ENCODE measurements around the gene LLGL2. TPM values are rescaled to one million over a fixed set of nuclear protein-coding genes. Genes with fewer than 3 reads are reported as not detected.

LLGL2 gene
- total and polyA plus RNA-seq, 7 donors: 1.4 to 3.3 (median 1.5) TPM

- intact Hi-C loops (cut with DNase I): no loop called here
- DNase-seq: no peak
- H3K27me3 ChIP-seq (ENCODE audit: insufficient read depth in 3 of 3, low read length in 2 of 3): peaks cover 0 to 1% (median 0%) of the 10 kb centered on the region in 3 donors
- no peaks in the 10 kb centered on the region for H3K4me1 ChIP-seq
- WGBS, 3 donors: 81 to 93% (median 83%) methylated on average over 5 of the region's 5 CpGs
- no peak overlapping the region for H3K4me3 ChIP-seq
- H3K9me3 ChIP-seq: no peaks in the 10 kb centered on the region
- ATAC-seq: no peak
- no peak overlapping the region for H3K27ac ChIP-seq
- TF ChIP-seq CTCF (IDR thresholded peaks at IDR 0.05): no peak
- no peaks in the 10 kb centered on the region for H3K36me3 ChIP-seq (ENCODE audit: insufficient read depth in 1 of 2, low read depth in 1 of 2)
Observed at GRCh38 chr17:75566834-75567233, 41.3 kb downstream of the LLGL2 start.

DNA sequence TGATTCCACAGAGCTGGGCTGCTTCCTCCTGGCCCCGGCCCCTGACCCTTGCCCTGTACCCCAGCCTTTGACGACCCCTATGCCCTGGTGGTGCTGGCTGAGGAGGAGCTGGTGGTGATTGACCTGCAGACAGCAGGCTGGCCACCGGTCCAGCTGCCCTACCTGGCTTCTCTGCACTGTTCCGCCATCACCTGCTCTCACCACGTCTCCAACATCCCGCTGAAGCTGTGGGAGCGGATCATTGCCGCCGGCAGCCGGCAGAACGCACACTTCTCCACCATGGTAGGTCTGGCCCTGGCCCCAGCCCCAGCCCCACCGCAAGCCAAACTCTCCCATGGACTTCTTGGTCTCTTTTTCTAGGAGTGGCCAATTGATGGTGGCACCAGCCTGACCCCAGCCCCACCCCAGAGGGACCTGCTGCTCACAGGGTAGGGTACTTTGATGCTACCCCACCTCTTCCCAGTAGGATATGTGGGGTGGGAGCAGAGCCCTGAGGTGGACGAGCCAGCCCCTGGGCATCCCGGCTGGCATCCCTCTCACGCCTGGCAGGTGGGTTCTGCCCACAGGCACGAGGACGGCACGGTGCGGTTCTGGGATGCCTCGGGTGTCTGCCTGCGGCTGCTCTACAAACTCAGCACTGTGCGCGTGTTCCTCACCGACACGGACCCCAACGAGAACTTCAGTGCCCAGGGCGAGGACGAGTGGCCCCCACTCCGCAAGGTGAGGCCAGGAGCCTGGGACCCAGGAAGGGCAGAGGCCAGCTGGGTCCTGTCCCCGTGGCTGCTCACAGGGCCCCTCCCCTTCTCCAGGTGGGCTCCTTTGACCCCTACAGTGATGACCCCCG, 43.1 kb downstream of the LLGL2 start:
- no peak for ATAC-seq
- no peak for TF ChIP-seq CTCF (IDR thresholded peaks at IDR 0.05)
- Histone ChIP-seq H3K36me3 (ENCODE audit: insufficient read depth in 1 of 2, low read depth in 1 of 2) (no peaks in the 10 kb centered on the region), H3K27ac (no peak overlapping the region), H3K4me3 (no peak overlapping the region), H3K4me1 (no peaks in the 10 kb centered on the region), H3K9me3 (no peaks in the 10 kb centered on the region), H3K27me3 (ENCODE audit: insufficient read depth in 3 of 3, low read length in 2 of 3) (peaks cover 0 to 1% (median 0%) of the 10 kb centered on the region in 3 donors)
- intact Hi-C loops (cut with DNase I): no loop called here
- 91% methylated on average over 28 to 31 of the region's 31 CpGs for WGBS, 3 donors
- no peak for DNase-seq

GRCh38 chr17:75570034-75570676, 44.7 kb downstream of the LLGL2 start:
- Histone ChIP-seq H3K4me1 (no peaks in the 10 kb centered on the region), H3K27me3 (ENCODE audit: insufficient read depth in 3 of 3, low read length in 2 of 3) (peaks cover 0 to under 1% (median 0%) of the 10 kb centered on the region in 3 donors), H3K9me3 (no peaks in the 10 kb centered on the region), H3K36me3 (ENCODE audit: insufficient read depth in 1 of 2, low read depth in 1 of 2) (no peaks in the 10 kb centered on the region), H3K27ac (no peak overlapping the region), H3K4me3 (no peak overlapping the region)
- WGBS, 3 donors: 89 to 91% (median 90%) methylated on average over 34 to 35 of the region's 35 CpGs
- TF ChIP-seq CTCF (IDR thresholded peaks at IDR 0.05): no peak
- ATAC-seq (no peak), DNase-seq (no peak)
- intact Hi-C loops (cut with DNase I): no loop called here

- H3K9me3 ChIP-seq: no peaks in the 10 kb centered on the region
- no peak overlapping the region for H3K27ac ChIP-seq
- TF ChIP-seq CTCF (IDR thresholded peaks at IDR 0.05): no peak
- no peaks in the 10 kb centered on the region for H3K4me1 ChIP-seq
- H3K27me3 ChIP-seq (ENCODE audit: insufficient read depth in 3 of 3, low read length in 2 of 3): no peaks in the 10 kb centered on the region
- intact Hi-C loops (cut with DNase I): no loop called here
- H3K4me3 ChIP-seq: no peak overlapping the region
- ATAC-seq (peak in 1 of 4 donors; percentile 21), DNase-seq (no peak)
- WGBS, 3 donors: 86 to 88% (median 88%) methylated on average over 11 of the region's 11 CpGs
- no peaks in the 10 kb centered on the region for H3K36me3 ChIP-seq (ENCODE audit: insufficient read depth in 1 of 2, low read depth in 1 of 2)
Observed at GRCh38 chr17:75570772-75571171, 45.3 kb downstream of the LLGL2 start.

Measured in psoas muscle (tissue), 8 donors.